Vagina (tissue), 2 donors: ENCODE measurements around the gene STK24. TPM values are rescaled to one million over a fixed set of nuclear protein-coding genes. Genes with fewer than 3 reads are reported as not detected.

ENCODE experiments used
- DNase-seq, 2 donors: peaks; one replicate each; pipeline ENCODE4 v3.0.0-alpha.2; 2017; ENCODE audit errors: extremely low spot score in 2 of 2
- H3K27ac ChIP-seq: fragments of 200-600 bp; sonication (generic); one replicate; pipeline ENCODE4 v1.5.1; 2019
- H3K27me3 ChIP-seq: fragments of 200-600 bp; sonication (generic); one replicate; pipeline ENCODE4 v1.5.1; 2019
- H3K36me3 ChIP-seq, 2 donors: fragments of 200-600 bp; sonication (generic); one replicate each; pipeline ENCODE4 v1.5.1; 2017 to 2019
- H3K4me1 ChIP-seq: fragments of 200-600 bp; sonication (generic); one replicate; pipeline ENCODE4 v1.5.1; 2019
- H3K4me3 ChIP-seq, 2 donors: fragments of 200-600 bp; sonication (generic); 1 replicate in 1 of 2; 2 replicates in 1 of 2; pipeline ENCODE4 v1.5.1; 2016 to 2019
- H3K9me3 ChIP-seq: fragments of 200-600 bp; sonication (generic); one replicate; pipeline ENCODE4 v1.5.1; 2019
- CTCF ChIP-seq, 3 experiments: fragments of 450-650 bp in 2 of 3; fragments of 200-600 bp in 1 of 3; sonication (generic) in 1 of 3; IDR thresholded peaks; one replicate each; pipeline ENCODE4 v1.5.1; 2017 to 2019; ENCODE audit warnings: antibody characterized with exemption in 3 of 3, mild to moderate bottlenecking in 2 of 3, moderate library complexity in 2 of 3
- POLR2A ChIP-seq, 2 donors: fragments of 450-650 bp; IDR thresholded peaks; one replicate each; pipeline ENCODE4 v1.6.1; 2017; ENCODE audit warnings: antibody characterized with exemption in 2 of 2, mild to moderate bottlenecking in 2 of 2, moderate library complexity in 2 of 2
- POLR2AphosphoS5 ChIP-seq, 2 donors: sonication (generic); formaldehyde crosslinking; IDR thresholded peaks; one replicate each; pipeline ENCODE4 v1.9.0; 2017; ENCODE audit warnings: antibody characterized with exemption in 2 of 2, mild to moderate bottlenecking in 2 of 2, low read depth in 1 of 2; ENCODE audit not compliant: insufficient read depth in 1 of 2
- intact Hi-C: fragments of 100-400 bp; cut with DNase I; formaldehyde crosslinking; loops from one replicate; pipeline ENCODE4 v1.15.1; 2023
- total RNA-seq: library from RNA; depleted of rRNA; stranded (reverse); fragments of >200 nt; gene quantifications from one replicate; pipeline ENCODE4 v1.2.3, GENCODE V29; 2016

Gene STK24
- total RNA-seq, 1 donor from 2014 or later: 82.5 TPM

GRCh38 chr13:98510156-98510509 is 66.8 kb downstream of the STK24 start:
- Histone ChIP-seq H3K9me3 (no peaks in the 10 kb centered on the region), H3K27ac (peak overlapping the region; percentile 76), H3K27me3 (no peaks in the 10 kb centered on the region), H3K4me3 (no peak overlapping the region), H3K4me1 (peaks cover 91% of the 10 kb centered on the region), H3K36me3 (peaks cover 0 to 8% of the 10 kb centered on the region in 2 donors)
- intact Hi-C loops: no loop called here
- no peak for DNase-seq
- TF ChIP-seq POLR2AphosphoS5 (IDR thresholded peaks at IDR 0.05; ENCODE audit: insufficient read depth in 1 of 2, low read depth in 1 of 2): no peak
- no peak for TF ChIP-seq POLR2A (IDR thresholded peaks at IDR 0.05)
- TF ChIP-seq CTCF (IDR thresholded peaks at IDR 0.05): no peak

- H3K36me3 ChIP-seq: peaks cover 0 to 8% of the 10 kb centered on the region in 2 donors
- TF ChIP-seq POLR2A (IDR thresholded peaks at IDR 0.05) (no peak), POLR2AphosphoS5 (IDR thresholded peaks at IDR 0.05; ENCODE audit: insufficient read depth in 1 of 2, low read depth in 1 of 2) (peak in 1 of 2 donors; percentile 28)
- H3K4me3 ChIP-seq: no peak overlapping the region
- H3K27ac ChIP-seq: peak overlapping the region; percentile 76
- peaks cover 97% of the 10 kb centered on the region for H3K4me1 ChIP-seq
- no peak for DNase-seq
- intact Hi-C loops: no loop called here
- no peaks in the 10 kb centered on the region for H3K9me3 ChIP-seq
- H3K27me3 ChIP-seq: no peaks in the 10 kb centered on the region
These were observed 67.4 kb downstream of the STK24 start for GRCh38 chr13:98509271-98510155.

- no peak for TF ChIP-seq POLR2AphosphoS5 (IDR thresholded peaks at IDR 0.05; ENCODE audit: insufficient read depth in 1 of 2, low read depth in 1 of 2)
- TF ChIP-seq POLR2A (IDR thresholded peaks at IDR 0.05): no peak
- TF ChIP-seq CTCF (IDR thresholded peaks at IDR 0.05): no peak
- no peak overlapping the region for H3K4me3 ChIP-seq
- intact Hi-C loops: no loop called here
- H3K4me1 ChIP-seq: peaks cover 97% of the 10 kb centered on the region
- no peaks in the 10 kb centered on the region for H3K27me3 ChIP-seq
- H3K9me3 ChIP-seq: no peaks in the 10 kb centered on the region
- H3K36me3 ChIP-seq: peaks cover 0 to 8% of the 10 kb centered on the region in 2 donors
- peak overlapping the region; percentile 76 for H3K27ac ChIP-seq
- no peak for DNase-seq
These were observed 68.2 kb downstream of the STK24 start for GRCh38 chr13:98508685-98509084.

- no peaks in the 10 kb centered on the region for H3K27me3 ChIP-seq
- no peak overlapping the region for H3K4me3 ChIP-seq
- no peak for TF ChIP-seq POLR2AphosphoS5 (IDR thresholded peaks at IDR 0.05; ENCODE audit: insufficient read depth in 1 of 2, low read depth in 1 of 2)
- TF ChIP-seq CTCF (IDR thresholded peaks at IDR 0.05): no peak
- TF ChIP-seq POLR2A (IDR thresholded peaks at IDR 0.05): no peak
- H3K9me3 ChIP-seq: no peaks in the 10 kb centered on the region
- DNase-seq: no peak
- H3K4me1 ChIP-seq: peaks cover 97% of the 10 kb centered on the region
- intact Hi-C loops: no loop called here
- peaks cover 0 to 8% of the 10 kb centered on the region in 2 donors for H3K36me3 ChIP-seq
- H3K27ac ChIP-seq: peak overlapping the region; percentile 76
These were observed 68.6 kb downstream of the STK24 start for GRCh38 chr13:98508280-98508679.

GRCh38 chr13:98507282-98507797 is 69.6 kb downstream of the STK24 start:
- H3K27me3 ChIP-seq: no peaks in the 10 kb centered on the region
- no peak for DNase-seq
- H3K4me1 ChIP-seq: peaks cover 95% of the 10 kb centered on the region
- H3K36me3 ChIP-seq: no peaks in the 10 kb centered on the region
- TF ChIP-seq POLR2A (IDR thresholded peaks at IDR 0.05) (no peak), POLR2AphosphoS5 (IDR thresholded peaks at IDR 0.05; ENCODE audit: insufficient read depth in 1 of 2, low read depth in 1 of 2) (no peak), CTCF (IDR thresholded peaks at IDR 0.05) (no peak)
- H3K4me3 ChIP-seq: no peak overlapping the region
- H3K9me3 ChIP-seq: no peaks in the 10 kb centered on the region
- intact Hi-C loops: no loop called here
- peak overlapping the region; percentile 80 for H3K27ac ChIP-seq
